RWPE2 (cell line): ENCODE data around the gene CDH20.

Experiments used
- ATAC-seq: fragments of 200-7000 bp; cut with Tn5 transposase; 3 replicates; pipeline ENCODE4 v1.9.1; 2021; ENCODE audit warnings: low read depth
- DNase-seq: peaks from one replicate; pipeline ENCODE4 v3.0.0-alpha.2; 2020; ENCODE audit warnings: low spot score
- H3K27ac ChIP-seq: fragments of 450-650 bp; 2 replicates; pipeline ENCODE4 v1.5.1; 2017; ENCODE audit warnings: mild to moderate bottlenecking; ENCODE audit not compliant: poor library complexity, severe bottlenecking
- H3K27me3 ChIP-seq: fragments of 250-450 bp; sonication (Bioruptor Pico); 2 replicates; pipeline ENCODE4 v1.5.1; 2021; ENCODE audit warnings: mild to moderate bottlenecking, moderate library complexity; ENCODE audit not compliant: insufficient read depth, poor library complexity, severe bottlenecking
- H3K36me3 ChIP-seq: fragments of 250-450 bp; sonication (Bioruptor Pico); 2 replicates; pipeline ENCODE4 v1.5.1; 2020; ENCODE audit warnings: low read depth, mild to moderate bottlenecking, moderate library complexity
- H3K4me1 ChIP-seq: fragments of 250-450 bp; sonication (Bioruptor Pico); 2 replicates; pipeline ENCODE4 v1.5.1; 2021; ENCODE audit warnings: mild to moderate bottlenecking, moderate library complexity; ENCODE audit not compliant: insufficient read depth, poor library complexity, severe bottlenecking
- H3K4me3 ChIP-seq: fragments of 250-450 bp; sonication (Bioruptor Pico); 2 replicates; pipeline ENCODE4 v1.5.1; 2021; ENCODE audit warnings: mild to moderate bottlenecking, moderate library complexity; ENCODE audit not compliant: severe bottlenecking
- H3K9me3 ChIP-seq: fragments of 250-450 bp; sonication (Bioruptor Pico); 2 replicates; pipeline ENCODE4 v1.5.1; 2021; ENCODE audit warnings: mild to moderate bottlenecking, moderate library complexity; ENCODE audit not compliant: severe bottlenecking
- CTCF ChIP-seq: fragments of 450-650 bp; IDR thresholded peaks from one replicate; pipeline ENCODE4 v1.5.1; 2017; ENCODE audit warnings: mild to moderate bottlenecking, moderate library complexity; ENCODE audit not compliant: poor library complexity, severe bottlenecking

Gene CDH20

GRCh38 chr18:61569176-61569892 lies 236.1 kb downstream of the CDH20 start:
- Histone ChIP-seq H3K4me1 (peaks cover 11% of the 10 kb centered on the region), H3K27ac (peak overlapping the region; percentile 36), H3K27me3 (no peaks in the 10 kb centered on the region), H3K36me3 (0 out of 2 replicates have a peak, but pooled peaks cover 2% of the 10 kb centered on the region), H3K9me3 (no peaks in the 10 kb centered on the region), H3K4me3 (no peak overlapping the region)
- TF ChIP-seq CTCF: no peak
- ATAC-seq (peak; percentile 87), DNase-seq (no peak)

DNA sequence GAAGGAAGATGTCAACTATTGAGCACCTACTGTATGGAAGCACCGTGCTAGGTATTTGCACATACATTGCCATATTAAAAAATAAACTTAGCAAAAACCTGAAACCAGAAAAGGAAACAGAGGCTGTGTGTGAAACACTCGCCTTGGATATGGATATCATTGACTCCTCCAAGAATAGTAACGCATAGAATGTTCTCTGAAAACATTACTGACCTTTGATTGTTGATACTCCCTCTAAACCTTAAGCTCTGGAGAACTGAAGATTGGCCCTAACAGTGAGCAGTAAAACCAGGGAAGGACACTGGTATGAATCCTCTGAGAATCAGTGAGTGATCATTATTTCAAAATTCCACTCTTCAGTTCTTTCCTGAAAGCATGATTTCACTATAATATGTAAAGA lies 236.8 kb downstream of the CDH20 start:
- no peak for TF ChIP-seq CTCF
- peak overlapping the region; percentile 36 for H3K27ac ChIP-seq
- DNase-seq: no peak
- H3K27me3 ChIP-seq: no peaks in the 10 kb centered on the region
- H3K4me1 ChIP-seq: peaks cover 11% of the 10 kb centered on the region
- H3K36me3 ChIP-seq: 0 out of 2 replicates have a peak, but pooled peaks cover 2% of the 10 kb centered on the region
- no peak for ATAC-seq
- no peaks in the 10 kb centered on the region for H3K9me3 ChIP-seq
- H3K4me3 ChIP-seq: no peak overlapping the region

DNA sequence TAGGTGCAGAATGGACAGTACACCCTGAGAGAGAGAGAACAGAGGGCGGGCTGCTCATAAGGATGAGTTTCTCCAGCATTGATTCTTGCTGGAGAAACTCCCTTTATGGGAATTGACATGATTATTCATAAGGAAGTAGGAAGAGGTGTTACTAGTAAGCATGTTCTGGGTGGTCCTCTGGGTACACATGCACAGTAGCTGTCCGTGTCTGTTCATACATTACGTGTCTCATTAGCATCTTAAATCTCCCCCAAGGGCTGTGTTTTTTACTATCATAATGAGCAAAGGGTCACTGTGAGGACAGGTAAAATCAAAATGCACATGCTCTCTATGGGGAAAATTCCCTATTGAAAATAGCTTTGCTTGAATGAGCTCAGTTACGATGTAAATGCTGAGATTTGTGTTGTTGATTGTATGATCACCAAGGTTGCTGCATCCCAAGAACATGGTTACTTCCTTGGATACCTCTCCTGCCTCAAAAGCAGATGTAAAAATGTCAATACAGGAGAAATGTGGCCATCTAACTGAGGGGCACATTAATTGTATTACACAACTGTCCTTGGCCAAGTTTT lies 238.9 kb downstream of the CDH20 start:
- no peak for ATAC-seq

GRCh38 chr18:61572871-61573270 lies 239.6 kb downstream of the CDH20 start:
- H3K9me3 ChIP-seq: no peaks in the 10 kb centered on the region
- H3K27ac ChIP-seq: no peak overlapping the region
- H3K4me1 ChIP-seq: peaks cover 11% of the 10 kb centered on the region
- 0 out of 2 replicates have a peak, but pooled peaks cover 2% of the 10 kb centered on the region for H3K36me3 ChIP-seq
- ATAC-seq (no peak), DNase-seq (no peak)
- TF ChIP-seq CTCF: no peak
- no peak overlapping the region for H3K4me3 ChIP-seq
- H3K27me3 ChIP-seq: no peaks in the 10 kb centered on the region

More for the DNA sequence above, 238.9 kb downstream of the CDH20 start:
- Histone ChIP-seq H3K27me3 (no peaks in the 10 kb centered on the region), H3K27ac (no peak overlapping the region), H3K4me3 (no peak overlapping the region), H3K36me3 (0 out of 2 replicates have a peak, but pooled peaks cover 2% of the 10 kb centered on the region), H3K9me3 (no peaks in the 10 kb centered on the region), H3K4me1 (peaks cover 11% of the 10 kb centered on the region)
- no peak for TF ChIP-seq CTCF
- DNase-seq: no peak

GRCh38 chr18:61574665-61575064 lies 241.4 kb downstream of the CDH20 start:
- ATAC-seq (no peak), DNase-seq (no peak)
- Histone ChIP-seq H3K27me3 (no peaks in the 10 kb centered on the region), H3K36me3 (0 out of 2 replicates have a peak, but pooled peaks cover 2% of the 10 kb centered on the region), H3K27ac (no peak overlapping the region), H3K9me3 (no peaks in the 10 kb centered on the region), H3K4me3 (no peak overlapping the region), H3K4me1 (peaks cover 3% of the 10 kb centered on the region)
- TF ChIP-seq CTCF: no peak
